Activated T-cell treated with anti-CD3 and anti-CD28 coated beads, Interleukin-2, amount 50 U/mL, for 1 hour (primary cell): ENCODE data around the gene H3-3A.

Source experiments
- DNase-seq: peaks from one replicate; pipeline ENCODE4 v3.0.0-alpha.2; 2020

The H3-3A gene

DNA sequence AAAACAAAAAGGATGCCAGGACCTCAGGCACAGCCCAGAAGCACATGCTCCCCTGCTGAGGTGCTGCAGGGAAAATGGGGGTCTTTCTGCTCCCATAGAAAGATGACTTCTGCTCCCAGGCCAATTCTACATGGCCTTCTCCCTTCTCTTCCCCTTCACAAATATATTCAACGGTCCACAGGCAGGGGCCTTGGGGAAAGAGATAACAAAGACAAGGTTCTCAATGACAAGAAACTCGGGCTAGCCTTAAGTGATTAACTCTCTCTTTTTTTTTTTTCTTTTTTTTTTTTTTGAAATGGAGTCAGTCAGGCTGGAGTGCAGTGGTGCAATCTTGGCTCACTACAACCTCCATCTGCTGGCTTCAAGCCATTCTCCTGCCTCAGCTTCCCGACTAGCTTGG, 54.2 kb downstream of the H3-3A start:
- no peak for DNase-seq

DNA sequence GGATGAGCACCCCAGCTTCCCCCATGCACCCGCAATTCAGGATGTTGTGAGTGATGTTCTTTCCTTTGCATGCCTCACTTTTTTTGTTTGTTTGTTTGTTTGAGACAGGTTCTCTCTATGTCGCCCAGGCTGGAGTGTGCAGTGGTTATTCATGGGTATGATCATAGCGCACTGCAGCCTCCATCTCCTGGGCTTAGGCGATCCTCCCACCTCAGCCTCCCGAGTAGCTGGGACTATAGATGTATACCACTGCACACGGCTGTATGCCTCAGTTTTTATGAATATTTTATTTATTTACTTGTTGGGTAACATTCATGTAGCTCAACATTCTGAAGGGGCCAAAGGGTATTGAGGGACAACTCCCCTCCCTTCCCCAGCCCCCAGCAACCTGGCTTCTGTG, 54.8 kb downstream of the H3-3A start:
- no peak for DNase-seq

DNA sequence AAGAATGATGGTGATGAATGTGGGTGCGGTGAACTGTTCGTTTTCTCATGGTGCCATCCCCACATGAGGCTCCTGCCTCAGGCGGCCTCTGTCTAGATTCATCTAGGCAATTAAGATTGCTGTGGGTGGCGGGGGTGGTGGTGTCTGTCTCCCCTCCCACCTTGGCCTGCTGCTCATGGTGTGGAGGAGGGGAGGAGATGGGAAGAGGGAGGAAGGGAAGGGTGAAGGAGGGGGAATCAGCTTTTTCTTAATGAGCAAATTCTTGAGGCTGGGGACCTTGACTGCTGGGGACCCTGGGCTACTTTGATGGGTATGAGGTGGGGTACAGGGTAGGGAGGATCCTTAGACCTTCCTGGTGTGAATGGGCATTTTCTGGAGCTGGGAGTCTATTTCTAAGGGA, 55.8 kb downstream of the H3-3A start:
- no peak for DNase-seq

DNA sequence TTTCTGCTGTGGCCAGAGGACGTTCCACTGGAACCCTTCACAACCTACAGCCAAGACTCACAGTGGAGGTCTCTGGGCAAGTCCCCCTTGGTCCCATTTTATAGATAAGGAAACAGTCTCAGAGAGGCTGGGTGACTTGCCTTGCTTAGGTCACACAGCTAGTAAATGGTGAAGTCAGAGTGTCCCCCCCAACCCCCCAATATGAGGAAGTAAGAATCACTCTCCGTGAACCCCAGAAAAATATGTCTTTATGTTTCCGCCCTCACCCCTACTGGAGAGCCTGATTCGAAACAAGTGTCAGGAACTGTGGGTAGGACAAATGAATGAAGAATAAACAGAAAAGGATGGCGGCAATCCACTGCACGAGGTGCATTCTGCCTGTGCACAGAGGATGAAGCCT, 56.7 kb downstream of the H3-3A start:
- DNase-seq, result no peak

DNA sequence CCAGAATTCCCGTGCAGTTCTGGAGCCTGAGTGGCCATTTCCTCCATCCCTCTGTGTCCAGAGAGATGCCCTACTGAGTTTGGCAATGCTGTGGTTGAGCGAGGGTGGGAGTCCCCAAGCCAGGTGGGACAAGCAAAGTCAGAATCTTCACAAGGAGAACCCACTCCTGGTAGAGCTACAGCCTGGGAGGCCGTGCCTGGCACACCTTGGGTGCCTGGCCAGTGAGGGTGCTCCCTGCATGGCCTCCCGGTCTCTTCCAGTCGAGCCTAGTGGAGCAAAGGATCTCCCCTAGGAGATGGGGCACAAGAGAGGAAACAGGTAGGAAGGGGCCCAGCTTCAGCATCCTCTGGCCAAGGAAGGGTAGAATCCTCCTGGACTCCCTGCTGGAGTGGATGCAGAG, 57.9 kb downstream of the H3-3A start:
- DNase-seq, result no peak

DNA sequence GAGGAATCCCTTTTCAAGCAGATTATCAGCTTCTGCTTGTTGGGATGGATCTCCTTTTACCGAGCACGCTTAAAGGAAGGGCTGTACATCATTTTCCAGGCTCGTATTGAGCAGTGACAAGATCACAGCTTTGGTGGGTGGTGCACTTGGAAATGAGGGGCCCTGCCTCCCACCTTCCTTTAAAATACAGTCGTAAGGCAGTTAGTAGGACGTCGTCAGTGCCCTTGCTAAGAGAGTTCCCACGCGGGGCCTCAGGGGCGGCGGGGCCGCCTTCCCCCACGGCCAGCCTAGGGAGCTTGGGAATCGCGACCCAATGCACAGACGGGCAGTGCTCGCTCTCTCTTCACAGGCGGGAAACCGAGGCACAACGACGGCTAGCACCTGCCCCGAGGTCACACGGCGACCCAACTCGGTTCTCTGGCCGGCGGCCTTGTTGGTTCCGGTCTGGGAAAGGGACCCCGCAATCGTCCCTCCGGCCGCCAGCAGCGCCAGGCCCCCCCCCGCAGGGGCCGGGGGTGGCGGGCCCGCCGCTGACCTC, 58.6 kb downstream of the H3-3A start:
- DNase-seq, result no peak
